H1 (cell line): Measurements from ENCODE around the gene C2CD3. TPM values are rescaled to one million over a fixed set of nuclear protein-coding genes. Genes with fewer than 3 reads are reported as not detected.

Experiments used
- CTCF ChIA-PET: fragments of 300-600 bp; sonication (Branson Sonifier 250); formaldehyde crosslinking; loops from one replicate; lab custom pipeline; 2021; ENCODE audit not compliant: partially characterized antibody; lab: Charles Lee
- POLR2A ChIA-PET: fragments of 300-600 bp; sonication (Branson Sonifier 250); formaldehyde crosslinking; loops from one replicate; lab custom pipeline; 2021; ENCODE audit warnings: inconsistent platforms; ENCODE audit not compliant: partially characterized antibody; lab: Charles Lee
- DNase-seq, 2 experiments: peaks; one replicate each; pipeline versions ENCODE4 v3.0.0 to v3.0.0-alpha.2; 2010 to 2022; ENCODE audit warnings: low spot score in 2 of 2, low read depth in 1 of 2, mixed read lengths in 1 of 2
- FAIRE-seq: peaks from 2 replicates; lab custom pipeline; 2011; peaks lifted over from hg19 to GRCh38; lab: Jason Lieb, UNC
- H2AFZ ChIP-seq: 2 replicates; pipeline ENCODE4 v1.8.1; 2012; ENCODE audit warnings: low read length, inconsistent platforms
- H2AK5ac ChIP-seq: 2 replicates; pipeline ENCODE4 v1.6.1; 2013; ENCODE audit warnings: low read depth, low read length
- H2BK120ac ChIP-seq: replicated peaks from 2 replicates; pipeline ENCODE3; 2013; ENCODE audit warnings: low read depth, low read length, inconsistent platforms
- H2BK12ac ChIP-seq: 2 replicates; pipeline ENCODE4 v1.6.1; 2013; ENCODE audit warnings: low read depth, low read length
- H2BK15ac ChIP-seq: 2 replicates; pipeline ENCODE4 v1.6.1; 2013; ENCODE audit warnings: low read length
- H2BK20ac ChIP-seq: 2 replicates; pipeline ENCODE4 v1.6.1; 2013; ENCODE audit warnings: low read length
- H2BK5ac ChIP-seq: 2 replicates; pipeline ENCODE4 v1.6.1; 2013; ENCODE audit warnings: low read depth, low read length
- H3K14ac ChIP-seq: 2 replicates; pipeline ENCODE4 v1.6.1; 2013; ENCODE audit warnings: inconsistent platforms; ENCODE audit not compliant: insufficient read length
- H3K18ac ChIP-seq: 2 replicates; pipeline ENCODE4 v1.6.1; 2013; ENCODE audit warnings: low read length; ENCODE audit errors: extremely low read depth
- H3K23ac ChIP-seq: 2 replicates; pipeline ENCODE4 v1.6.1; 2013; ENCODE audit warnings: inconsistent platforms; ENCODE audit not compliant: insufficient read length
- H3K23me2 ChIP-seq: 2 replicates; pipeline ENCODE4 v1.6.1; 2013; ENCODE audit warnings: low read depth, low read length
- H3K27ac ChIP-seq: 2 replicates; pipeline ENCODE4 v1.6.1; 2011; ENCODE audit warnings: low read depth, low read length, inconsistent platforms
- H3K27me3 ChIP-seq, 4 experiments: replicated peaks in 1 of 4; 1 replicate in 1 of 4; 2 replicates in 3 of 4; pipeline versions ENCODE4 v1.6.1 to v1.8.1; 2011 to 2013; ENCODE audit warnings: low read length in 3 of 4, mild to moderate bottlenecking in 3 of 4, inconsistent platforms in 2 of 4, mixed read lengths in 2 of 4, moderate library complexity in 1 of 4; ENCODE audit not compliant: control insufficient read depth in 3 of 4, insufficient read depth in 3 of 4; ENCODE audit errors: extremely low read depth in 1 of 4
- H3K36me3 ChIP-seq, 4 experiments: 2 replicates each; pipeline versions ENCODE4 v1.6.1 to v1.8.1; 2011 to 2013; ENCODE audit warnings: mild to moderate bottlenecking in 4 of 4, low read length in 3 of 4, moderate library complexity in 2 of 4, control low read depth in 1 of 4, inconsistent platforms in 1 of 4; ENCODE audit not compliant: insufficient read depth in 4 of 4, control insufficient read depth in 2 of 4
- H3K4ac ChIP-seq: replicated peaks from 2 replicates; pipeline ENCODE3; 2013; ENCODE audit warnings: low read length, low read depth, mixed read lengths, inconsistent platforms; ENCODE audit not compliant: insufficient read length
- H3K4me1 ChIP-seq, 4 experiments: replicated peaks in 1 of 4; 1 replicate in 1 of 4; 2 replicates in 3 of 4; pipeline versions ENCODE4 v1.6.1 to v1.8.1; 2011 to 2013; ENCODE audit warnings: low read length in 3 of 4, inconsistent platforms in 2 of 4, mixed read lengths in 1 of 4; ENCODE audit not compliant: insufficient read depth in 4 of 4, control insufficient read depth in 3 of 4
- H3K4me2 ChIP-seq, 2 experiments: 2 replicates each; pipeline versions ENCODE4 v1.6.1 to v1.8.1; 2011 to 2013; ENCODE audit warnings: low read depth in 2 of 2, low read length in 2 of 2, control low read depth in 1 of 2, inconsistent platforms in 1 of 2, mild to moderate bottlenecking in 1 of 2; ENCODE audit not compliant: insufficient read depth in 1 of 2
- H3K4me3 ChIP-seq, 4 experiments: fragments of 200-600, 300-600 bp in 1 of 4; sonication (generic), shearing (Covaris generic), sonication (Bioruptor Twin) in 1 of 4; 2 replicates each; pipeline versions ENCODE4 v1.5.1 to v1.8.1; 2011 to 2016; ENCODE audit warnings: low read length in 4 of 4, low read depth in 3 of 4, control low read depth in 2 of 4, inconsistent platforms in 2 of 4, mild to moderate bottlenecking in 2 of 4, mixed read lengths in 1 of 4, moderate library complexity in 1 of 4; ENCODE audit not compliant: insufficient read depth in 2 of 4; ENCODE audit errors: extremely low read depth in 1 of 4
- H3K56ac ChIP-seq: replicated peaks from 2 replicates; pipeline ENCODE3; 2013; ENCODE audit warnings: low read depth, mild to moderate bottlenecking, mixed read lengths, low read length, inconsistent platforms; ENCODE audit not compliant: insufficient read length
- H3K79me1 ChIP-seq: 2 replicates; pipeline ENCODE4 v1.6.1; 2013; ENCODE audit warnings: low read depth, low read length, control low read depth
- H3K79me2 ChIP-seq, 2 experiments: 2 replicates each; pipeline versions ENCODE4 v1.6.1 to v1.8.1; 2012 to 2013; ENCODE audit warnings: low read length in 2 of 2, mild to moderate bottlenecking in 2 of 2, inconsistent platforms in 1 of 2; ENCODE audit not compliant: insufficient read depth in 2 of 2, control insufficient read depth in 1 of 2
- H3K9ac ChIP-seq, 4 experiments: replicated peaks in 1 of 4; 1 replicate in 1 of 4; 2 replicates in 3 of 4; pipeline versions ENCODE4 v1.6.1 to v1.8.1; 2011 to 2013; ENCODE audit warnings: low read depth in 3 of 4, low read length in 3 of 4, control low read depth in 2 of 4, mild to moderate bottlenecking in 2 of 4, moderate library complexity in 2 of 4, inconsistent platforms in 1 of 4; ENCODE audit errors: extremely low read depth in 1 of 4
- H3K9me3 ChIP-seq, 2 experiments: 2 replicates each; pipeline versions ENCODE4 v1.6.1 to v1.8.1; 2012 to 2013; ENCODE audit warnings: mild to moderate bottlenecking in 2 of 2, moderate library complexity in 2 of 2, control low read depth in 1 of 2, inconsistent platforms in 1 of 2, low read depth in 1 of 2, low read length in 1 of 2, mixed read lengths in 1 of 2; ENCODE audit not compliant: insufficient read depth in 2 of 2
- H4K20me1 ChIP-seq, 2 experiments: replicated peaks in 1 of 2; 2 replicates each; pipeline versions ENCODE3 to v1.8.1; 2011 to 2013; ENCODE audit warnings: inconsistent platforms in 2 of 2, low read length in 2 of 2, mild to moderate bottlenecking in 1 of 2; ENCODE audit not compliant: insufficient read depth in 2 of 2, control insufficient read depth in 1 of 2
- H4K5ac ChIP-seq: 2 replicates; pipeline ENCODE4 v1.6.1; 2013; ENCODE audit warnings: low read length, low read depth, mixed read lengths, inconsistent platforms; ENCODE audit not compliant: insufficient read length
- H4K8ac ChIP-seq: 2 replicates; pipeline ENCODE4 v1.8.0; 2013; ENCODE audit warnings: mild to moderate bottlenecking, moderate library complexity, low read length, inconsistent platforms; ENCODE audit not compliant: insufficient read depth; ENCODE audit errors: extremely low read depth
- H4K91ac ChIP-seq: replicated peaks from 2 replicates; pipeline ENCODE3; 2013; ENCODE audit warnings: low read length, mixed read lengths, inconsistent platforms; ENCODE audit not compliant: insufficient read length
- BCL11A ChIP-seq, 2 experiments: IDR thresholded peaks; one replicate each; pipeline ENCODE4 v1.6.1; 2011; ENCODE audit warnings: low read depth in 2 of 2, low read length in 2 of 2, mild to moderate bottlenecking in 2 of 2
- EZH2 ChIP-seq: fragments of 200-600 bp; sonication (generic); IDR thresholded peaks from 2 replicates; pipeline ENCODE4 v1.7.1; 2012; ENCODE audit warnings: low read depth, mild to moderate bottlenecking, moderate library complexity, low read length, inconsistent platforms; ENCODE audit not compliant: severe bottlenecking
- NANOG ChIP-seq: IDR thresholded peaks from 2 replicates; pipeline ENCODE4 v1.6.1; 2011; ENCODE audit warnings: low read length, low read depth, mild to moderate bottlenecking, inconsistent platforms; ENCODE audit not compliant: insufficient read depth, poor library complexity, severe bottlenecking
- RNF2 ChIP-seq: fragments of 200-900, 300-1000 bp; sonication (generic); IDR thresholded peaks from 2 replicates; pipeline ENCODE4 v1.7.1; 2016; ENCODE audit warnings: borderline replicate concordance, low read depth, mild to moderate bottlenecking, antibody characterized with exemption, low read length; ENCODE audit not compliant: poor library complexity, severe bottlenecking; ENCODE audit errors: missing control alignments
- RXRA ChIP-seq: IDR thresholded peaks from 2 replicates; pipeline ENCODE4 v1.6.1; 2011; ENCODE audit warnings: low read depth, mild to moderate bottlenecking, low read length, moderate library complexity; ENCODE audit not compliant: insufficient read depth
- SP1 ChIP-seq: IDR thresholded peaks from 2 replicates; pipeline ENCODE4 v1.6.1; 2011; ENCODE audit warnings: low read depth, low read length
- SP4 ChIP-seq: IDR thresholded peaks from 2 replicates; pipeline ENCODE4 v1.6.1; 2012; ENCODE audit warnings: low read length, inconsistent platforms
- WGBS, 2 experiments: shearing (Covaris generic) in 1 of 2; methylation state at CpG; one replicate each; pipeline versions ENCODE4 v1.1.6 to v1.1.7; 2013 to 2015; ENCODE audit warnings: low lambda C conversion rate in 2 of 2, mixed read lengths in 2 of 2, inconsistent platforms in 1 of 2, low coverage in 1 of 2, missing lambda C conversion rate in 1 of 2; ENCODE audit not compliant: insufficient replicate concordance in 2 of 2, insufficient coverage in 1 of 2, insufficient read length in 1 of 2; ENCODE audit errors: extremely low coverage in 1 of 2, missing lambda C conversion rate in 1 of 2; 5-methylcytosine and 5-hydroxymethylcytosine counted together
- polyA plus RNA-seq, 7 experiments: library from polyadenylated mRNA; depleted of rRNA in 3 of 7; stranded (reverse) in 5 of 7; unstranded in 2 of 7; fragments of >200 nt in 5 of 7; fragments of 200-250 nt in 2 of 7; gene quantifications; 1 replicate in 5 of 7; 2 replicates in 1 of 7; 4 replicates in 1 of 7; pipeline versions ENCODE4 v1.2.1 to v1.2.3, GENCODE V29; 2011 to 2013; ENCODE audit warnings: missing spikeins in 2 of 7, mixed read lengths in 2 of 7
- total RNA-seq: library from RNA; stranded (reverse); fragmentation: NEBNext Ultra II Directional; extraction: Animal tissue kit (Norgen Biotek cat#: 25700); gene quantifications from 2 replicates; pipeline ENCODE4 v1.2.1, GENCODE V29; 2021
- TF ChIP-seq, protein P1 (sequence below), 3 experiments: IDR thresholded peaks; 1 replicate in 2 of 3; 2 replicates in 1 of 3; pipeline versions ENCODE4 v1.5.1 to v1.6.1; 2011; ENCODE audit warnings: low read length in 3 of 3, mild to moderate bottlenecking in 3 of 3, inconsistent platforms in 2 of 3, low read depth in 1 of 3, moderate library complexity in 1 of 3; ENCODE audit not compliant: insufficient read depth in 1 of 3; ENCODE audit errors: control extremely low read depth in 1 of 3
- TF ChIP-seq, protein P2 (sequence below): IDR thresholded peaks from 2 replicates; pipeline ENCODE4 v1.6.1; 2012; ENCODE audit warnings: low read length, inconsistent platforms

Gene C2CD3
- total and polyA plus RNA-seq, 2 of the 8 experiments (the other 6 are each of a cell fraction or from before 2014, with no cell fraction given), result 11.0 to 29.1 TPM

DNA sequence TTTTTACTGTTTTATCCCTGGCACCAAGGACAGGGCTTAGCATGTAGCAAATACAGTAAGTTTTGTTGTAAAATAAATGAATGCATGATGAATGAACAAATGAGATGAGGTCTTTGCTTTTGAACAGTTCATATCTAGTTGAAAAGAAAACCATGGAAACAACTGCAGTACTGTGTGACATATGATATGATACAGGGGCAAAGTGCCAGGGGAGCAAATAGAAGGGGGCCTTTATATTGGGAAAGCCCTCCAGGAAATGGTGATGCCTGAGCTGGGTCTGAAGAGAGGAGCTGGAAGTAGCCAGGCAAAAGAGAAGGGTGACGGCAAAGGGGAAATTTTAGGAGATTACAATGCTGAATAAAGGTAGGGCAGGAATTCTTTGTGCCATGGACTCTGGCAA lies 98.1 kb downstream of the C2CD3 start:
- no peak overlapping the region for H2BK5ac ChIP-seq
- no peak overlapping the region for H2AFZ ChIP-seq
- H3K79me1 ChIP-seq, result no peaks in the 10 kb centered on the region
- 87% methylated on average over 1 of the region's 1 CpG; no CpG with 5 or more reads in 1 of the 2 experiments for WGBS, 2 experiments
- H3K9ac ChIP-seq, result no peak overlapping the region
- H3K23ac ChIP-seq, result no peak overlapping the region
- no peak overlapping the region for H3K18ac ChIP-seq
- no peak overlapping the region for H3K27ac ChIP-seq
- no peak overlapping the region for H3K14ac ChIP-seq
- H3K27me3 ChIP-seq, result no peaks in the 10 kb centered on the region
- H3K23me2 ChIP-seq, result no peaks in the 10 kb centered on the region
- H2BK15ac ChIP-seq, result no peak overlapping the region
- H4K20me1 ChIP-seq, result peaks cover 0 to 3% of the 10 kb centered on the region in 2 experiments
- no peaks in the 10 kb centered on the region for H3K79me2 ChIP-seq
- H2BK120ac ChIP-seq, result no peak overlapping the region
- H4K5ac ChIP-seq, result no peak overlapping the region
- H3K4me2 ChIP-seq, result no peak overlapping the region
- no peak overlapping the region for H4K91ac ChIP-seq
- ChIA-PET CTCF (no interaction called here), POLR2A (no interaction called here)
- DNase-seq (no peak), FAIRE-seq (no peak)
- peaks cover 2 to 20% (median 4%) of the 10 kb centered on the region in 4 experiments; a peak in 6 of 8 replicates for H3K36me3 ChIP-seq
- H4K8ac ChIP-seq, result no peak overlapping the region
- H3K4me3 ChIP-seq, result no peak overlapping the region
- no peak overlapping the region for H3K56ac ChIP-seq
- no peak overlapping the region for H3K4ac ChIP-seq
- no peaks in the 10 kb centered on the region for H3K4me1 ChIP-seq
- H2AK5ac ChIP-seq, result no peak overlapping the region
- no peak overlapping the region for H2BK20ac ChIP-seq
- no peak overlapping the region for H2BK12ac ChIP-seq
- H3K9me3 ChIP-seq, result no peaks in the 10 kb centered on the region
- TF ChIP-seq EZH2, result no peak
- no peak for TF ChIP-seq BCL11A (IDR thresholded peaks at IDR 0.05; ENCODE audit: low read depth in 2 of 2, low read length in 2 of 2)
- TF ChIP-seq SP1, result no peak
- no peak for TF ChIP-seq RXRA
- TF ChIP-seq, protein P1, sequence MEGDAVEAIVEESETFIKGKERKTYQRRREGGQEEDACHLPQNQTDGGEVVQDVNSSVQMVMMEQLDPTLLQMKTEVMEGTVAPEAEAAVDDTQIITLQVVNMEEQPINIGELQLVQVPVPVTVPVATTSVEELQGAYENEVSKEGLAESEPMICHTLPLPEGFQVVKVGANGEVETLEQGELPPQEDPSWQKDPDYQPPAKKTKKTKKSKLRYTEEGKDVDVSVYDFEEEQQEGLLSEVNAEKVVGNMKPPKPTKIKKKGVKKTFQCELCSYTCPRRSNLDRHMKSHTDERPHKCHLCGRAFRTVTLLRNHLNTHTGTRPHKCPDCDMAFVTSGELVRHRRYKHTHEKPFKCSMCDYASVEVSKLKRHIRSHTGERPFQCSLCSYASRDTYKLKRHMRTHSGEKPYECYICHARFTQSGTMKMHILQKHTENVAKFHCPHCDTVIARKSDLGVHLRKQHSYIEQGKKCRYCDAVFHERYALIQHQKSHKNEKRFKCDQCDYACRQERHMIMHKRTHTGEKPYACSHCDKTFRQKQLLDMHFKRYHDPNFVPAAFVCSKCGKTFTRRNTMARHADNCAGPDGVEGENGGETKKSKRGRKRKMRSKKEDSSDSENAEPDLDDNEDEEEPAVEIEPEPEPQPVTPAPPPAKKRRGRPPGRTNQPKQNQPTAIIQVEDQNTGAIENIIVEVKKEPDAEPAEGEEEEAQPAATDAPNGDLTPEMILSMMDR (IDR thresholded peaks at IDR 0.05; ENCODE audit: control extremely low read depth in 1 of 3, insufficient read depth in 1 of 3, low read depth in 1 of 3, low read length in 3 of 3), result no peak
- no peak for TF ChIP-seq NANOG
- TF ChIP-seq RNF2, result no peak
- TF ChIP-seq, protein P2, sequence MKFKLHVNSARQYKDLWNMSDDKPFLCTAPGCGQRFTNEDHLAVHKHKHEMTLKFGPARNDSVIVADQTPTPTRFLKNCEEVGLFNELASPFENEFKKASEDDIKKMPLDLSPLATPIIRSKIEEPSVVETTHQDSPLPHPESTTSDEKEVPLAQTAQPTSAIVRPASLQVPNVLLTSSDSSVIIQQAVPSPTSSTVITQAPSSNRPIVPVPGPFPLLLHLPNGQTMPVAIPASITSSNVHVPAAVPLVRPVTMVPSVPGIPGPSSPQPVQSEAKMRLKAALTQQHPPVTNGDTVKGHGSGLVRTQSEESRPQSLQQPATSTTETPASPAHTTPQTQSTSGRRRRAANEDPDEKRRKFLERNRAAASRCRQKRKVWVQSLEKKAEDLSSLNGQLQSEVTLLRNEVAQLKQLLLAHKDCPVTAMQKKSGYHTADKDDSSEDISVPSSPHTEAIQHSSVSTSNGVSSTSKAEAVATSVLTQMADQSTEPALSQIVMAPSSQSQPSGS, result no peak
- no peak for TF ChIP-seq SP4
